ENCODE data around the gene C1orf122. TPM values are rescaled to one million over a fixed set of nuclear protein-coding genes. Genes with fewer than 3 reads are reported as not detected.

The C1orf122 gene
- total and polyA plus RNA-seq, 2 of the 13 experiments (the other 11 are each of a cell fraction or from before 2014, with no cell fraction given): 18.7 to 40.6 TPM

- H3K27me3 ChIP-seq (ENCODE audit: control insufficient read depth in 1 of 2, insufficient read depth in 2 of 2, low read length in 2 of 2): no peaks in the 10 kb centered on the region; a peak in 1 of 5 replicates
- peaks cover 42% of the 10 kb centered on the region for H3K4me1 ChIP-seq (ENCODE audit: insufficient read depth, low read length)
- H3K4me2 ChIP-seq (ENCODE audit: low read depth, low read length): no peak overlapping the region
- BruUV-seq (replicated peaks): no TSS peak
- no peak overlapping the region for H3K9ac ChIP-seq (ENCODE audit: insufficient read depth, low read depth, low read length)
- no peak overlapping the region for H3K27ac ChIP-seq (ENCODE audit: extremely low read length, insufficient read depth, low read length)
- no peak for ATAC-seq
- 51% methylated on average over 2 of the region's 2 CpGs for WGBS (ENCODE audit: low lambda C conversion rate)
- CTCF ChIA-PET (ENCODE audit: low intra/inter-chr PET ratio, low total read pairs): no interaction called here
- H2AFZ ChIP-seq (ENCODE audit: low read length): no peak overlapping the region
- FAIRE-seq: no peak
- TF ChIP-seq ARHGAP35 (CRISPR knock-in tag; IDR thresholded peaks at IDR 0.05; ENCODE audit: borderline replicate concordance) (no peak), MTF1 (CRISPR knock-in tag; IDR thresholded peaks at IDR 0.05) (no peak), IRF2 (CRISPR knock-in tag; IDR thresholded peaks at IDR 0.05) (no peak), RBM22 (optimal IDR thresholded peaks at IDR 0.05; ENCODE audit: low read length) (peak; percentile 37)
- POLR2A ChIA-PET: no interaction called here
- no peak overlapping the region for H3K4me3 ChIP-seq (replicated peaks in 1 of 3; ENCODE audit: insufficient read depth in 1 of 3, low read depth in 2 of 3, low read length in 3 of 3)
- intact Hi-C loops (cut with micrococcal nuclease; ENCODE audit: unreplicated experiment) (no loop called here), in situ Hi-C loops (cut with HindIII; ENCODE audit: extremely low pct_ligation_motif_present, low pct_unique_long_range_greater_than_20kb) (loop anchor here (5.0 kb wide), 1 partner anchor 47 kb away; the partner anchor contains the start of gene MTF1)
- DNase-seq (ENCODE audit: low spot score): no peak
- no peaks in the 10 kb centered on the region for H3K9me3 ChIP-seq (ENCODE audit: low read length)
- peaks cover 2 to 27% of the 10 kb centered on the region in 2 experiments; a peak in 4 of 5 replicates for H3K36me3 ChIP-seq (replicated peaks in 1 of 2; ENCODE audit: control insufficient read depth in 1 of 2, insufficient read depth in 2 of 2, low read length in 2 of 2)
- peaks cover 5% of the 10 kb centered on the region; the same call in 1 of the 2 replicates for H4K20me1 ChIP-seq (ENCODE audit: insufficient read depth, low read length)
- peaks cover 17% of the 10 kb centered on the region for H3K79me2 ChIP-seq (ENCODE audit: insufficient read depth, low read length)
These were observed 2.4 kb downstream of the C1orf122 start for GRCh38 chr1:37809942-37810341.

- POLR2A ChIA-PET: no interaction called here
- no TSS peak for BruUV-seq (replicated peaks)
- Histone ChIP-seq H3K79me2 (ENCODE audit: insufficient read depth, low read length) (peaks cover 15% of the 10 kb centered on the region), H3K36me3 (replicated peaks in 1 of 2; ENCODE audit: control insufficient read depth in 1 of 2, insufficient read depth in 2 of 2, low read length in 2 of 2) (peaks cover 2 to 26% of the 10 kb centered on the region in 2 experiments; a peak in 4 of 5 replicates), H3K27me3 (ENCODE audit: control insufficient read depth in 1 of 2, insufficient read depth in 2 of 2, low read length in 2 of 2) (no peaks in the 10 kb centered on the region; a peak in 1 of 5 replicates), H2AFZ (ENCODE audit: low read length) (no peak overlapping the region), H3K4me3 (replicated peaks in 1 of 3; ENCODE audit: insufficient read depth in 1 of 3, low read depth in 2 of 3, low read length in 3 of 3) (no peak overlapping the region), H3K9me3 (ENCODE audit: low read length) (no peaks in the 10 kb centered on the region), H3K4me2 (ENCODE audit: low read depth, low read length) (no peak overlapping the region), H3K4me1 (ENCODE audit: insufficient read depth, low read length) (peaks cover 34% of the 10 kb centered on the region), H4K20me1 (ENCODE audit: insufficient read depth, low read length) (peaks cover 5% of the 10 kb centered on the region; the same call in 1 of the 2 replicates), H3K9ac (ENCODE audit: insufficient read depth, low read depth, low read length) (no peak overlapping the region), H3K27ac (ENCODE audit: extremely low read length, insufficient read depth, low read length) (no peak overlapping the region)
- in situ Hi-C loops (cut with HindIII; ENCODE audit: extremely low pct_ligation_motif_present, low pct_unique_long_range_greater_than_20kb): loop anchor here (5.0 kb wide), 1 partner anchor 46 kb away; the partner anchor contains the start of gene MTF1
- peak; percentile 26 for FAIRE-seq
- peak; percentile 78 for DNase-seq (ENCODE audit: low spot score)
- WGBS (ENCODE audit: low lambda C conversion rate): 39% methylated on average over 7 of the region's 7 CpGs
- CTCF ChIA-PET (ENCODE audit: low intra/inter-chr PET ratio, low total read pairs): interaction anchor here (1.4 kb wide), 1 partner anchor 49 kb away, joined by 6 read pairs; no protein-coding TSS in a partner anchor
- intact Hi-C loops (cut with micrococcal nuclease; ENCODE audit: unreplicated experiment): loop anchor here (1.0 kb wide), 1 partner anchor 49 kb away; no protein-coding TSS in a partner anchor
- peak; percentile 39 for ATAC-seq
- peak; percentile 72 to 87 for TF ChIP-seq MAFK (conservative IDR thresholded peaks at IDR 0.05 in 1 of 2, IDR thresholded peaks at IDR 0.05 in 1 of 2; ENCODE audit: low read length in 2 of 2)
- no peak for TF ChIP-seq ZNF790 (CRISPR knock-in tag; IDR thresholded peaks at IDR 0.05; ENCODE audit: borderline replicate concordance)
- no peak for TF ChIP-seq ZSCAN9 (CRISPR knock-in tag; IDR thresholded peaks at IDR 0.05; ENCODE audit: borderline replicate concordance)
- TF ChIP-seq ZNF331 (CRISPR knock-in tag; IDR thresholded peaks at IDR 0.05): peak; percentile 45; the same call in 1 of the 2 replicates
- 0 out of 2 replicates have a peak, but pooled peaks have one; percentile 55 for TF ChIP-seq ZNF614 (CRISPR knock-in tag; IDR thresholded peaks at IDR 0.05; ENCODE audit: borderline replicate concordance)
- TF ChIP-seq FOXP1 (IDR thresholded peaks at IDR 0.05): no peak
- TF ChIP-seq FOXP1 (CRISPR knock-in tag; IDR thresholded peaks at IDR 0.05): no peak
- TF ChIP-seq CENPX (CRISPR knock-in tag; IDR thresholded peaks at IDR 0.05): no peak
- peak; percentile 92 for TF ChIP-seq XRCC5 (optimal IDR thresholded peaks at IDR 0.05; ENCODE audit: low read length)
- no peak for TF ChIP-seq TFAP4 (IDR thresholded peaks at IDR 0.05; ENCODE audit: borderline replicate concordance, low read depth)
- peak; percentile 42; the same call in 1 of the 2 replicates for TF ChIP-seq ZBTB33 (CRISPR knock-in tag; IDR thresholded peaks at IDR 0.05)
- 0 out of 2 replicates have a peak, but pooled peaks have one; percentile 25 for TF ChIP-seq BHLHE40 (IDR thresholded peaks at IDR 0.05; ENCODE audit: low read length)
- peak; percentile 29; the same call in 1 of the 2 replicates for TF ChIP-seq KAT8 (CRISPR knock-in tag; IDR thresholded peaks at IDR 0.05)
These were observed 3.6 kb downstream of the C1orf122 start for GRCh38 chr1:37811027-37811655.
